SK-N-MC (cell line): ENCODE measurements around the gene ZBTB20.

ENCODE experiments used
- EZH2 ChIP-seq: fragments of 200-600 bp; sonication (generic); IDR thresholded peaks from one replicate; pipeline ENCODE4 v1.6.1; 2017; ENCODE audit warnings: antibody characterized with exemption
- POLR2AphosphoS5 ChIP-seq: IDR thresholded peaks from 2 replicates; pipeline ENCODE4 v1.6.1; 2012; ENCODE audit warnings: mild to moderate bottlenecking, low read depth, low read length, borderline replicate concordance

DNA sequence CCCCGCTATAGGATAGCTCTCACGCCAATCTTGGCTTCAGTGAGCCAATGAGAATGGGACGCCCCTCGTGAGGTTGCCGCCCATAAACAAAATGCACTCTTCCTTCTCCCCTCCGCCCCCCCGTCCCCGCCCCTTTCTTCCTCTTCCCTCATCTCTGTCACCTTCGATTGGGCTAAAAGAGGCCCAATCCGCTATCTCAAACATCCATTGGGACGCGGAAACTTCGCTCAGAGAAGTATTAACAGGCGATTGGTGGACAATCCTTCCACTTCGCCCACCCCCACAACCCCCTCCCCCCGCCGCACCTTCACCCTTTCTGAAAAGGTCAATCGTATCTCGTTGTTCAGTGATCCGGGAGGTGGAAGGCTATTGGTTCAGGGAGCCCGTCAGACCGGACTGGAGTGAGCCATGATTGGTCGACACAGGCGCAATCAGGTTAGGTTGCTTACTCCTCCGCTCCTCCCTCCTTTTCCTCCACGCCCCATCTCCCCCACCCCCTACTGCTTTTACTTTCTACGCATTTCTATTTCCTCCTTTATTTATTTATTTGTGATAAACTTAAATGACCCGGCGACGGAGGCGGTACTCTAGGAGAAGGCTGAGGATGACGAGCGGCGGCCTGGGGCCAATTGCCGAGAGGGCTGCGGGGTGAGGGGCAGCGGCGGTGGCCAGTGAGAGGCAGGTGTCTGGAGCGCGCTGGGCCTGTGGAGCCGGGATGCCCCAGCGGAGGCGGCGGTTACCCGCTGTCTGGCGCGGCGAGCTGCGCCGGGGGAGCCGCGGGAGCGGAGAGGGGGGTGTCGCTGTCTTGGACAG is 447 bp upstream of the ZBTB20 start:
- peak; percentile 37; the same call in 1 of the 2 replicates for TF ChIP-seq POLR2AphosphoS5
- no peak for TF ChIP-seq EZH2
